HL-60 (cell line): ENCODE results near the gene PTPRN2.

ENCODE experiments used
- DNase-seq, 2 experiments: peaks; one replicate each; pipeline ENCODE4 v3.0.0-alpha.2; 2010 to 2020; ENCODE audit warnings: low read depth in 1 of 2, low spot score in 1 of 2
- H3K27ac ChIP-seq: fragments of 250-450 bp; sonication (Bioruptor Pico); replicated peaks from 2 replicates; pipeline ENCODE4 v1.5.1; 2020; ENCODE audit warnings: mild to moderate bottlenecking, moderate library complexity
- H3K27me3 ChIP-seq: fragments of 250-450 bp; sonication (Bioruptor Pico); 2 replicates; pipeline ENCODE4 v1.5.1; 2021; ENCODE audit warnings: mild to moderate bottlenecking, moderate library complexity; ENCODE audit not compliant: insufficient read depth, poor library complexity, severe bottlenecking
- H3K4me3 ChIP-seq: replicated peaks from 2 replicates; pipeline ENCODE4 v1.5.1; 2011; ENCODE audit warnings: mild to moderate bottlenecking, control low read depth, low read length; ENCODE audit not compliant: insufficient read depth
- CTCF ChIP-seq: IDR thresholded peaks from one replicate; pipeline ENCODE4 v1.5.1; 2011; ENCODE audit warnings: low read length, control low read depth, inconsistent platforms; ENCODE audit not compliant: insufficient read depth
- GABPA ChIP-seq: IDR thresholded peaks from 2 replicates; pipeline ENCODE4 v1.6.1; 2012; ENCODE audit warnings: low read depth
- POLR2AphosphoS5 ChIP-seq: IDR thresholded peaks from 2 replicates; pipeline ENCODE4 v1.6.1; 2012; ENCODE audit warnings: low read depth
- SPI1 ChIP-seq: IDR thresholded peaks from 2 replicates; pipeline ENCODE4 v1.6.1; 2012; ENCODE audit warnings: low read depth, mild to moderate bottlenecking, borderline replicate concordance
- TF ChIP-seq, protein P1 (sequence below): IDR thresholded peaks from 2 replicates; pipeline ENCODE4 v1.6.1; 2012; ENCODE audit warnings: low read depth; ENCODE audit not compliant: insufficient replicate concordance

The PTPRN2 gene

DNA sequence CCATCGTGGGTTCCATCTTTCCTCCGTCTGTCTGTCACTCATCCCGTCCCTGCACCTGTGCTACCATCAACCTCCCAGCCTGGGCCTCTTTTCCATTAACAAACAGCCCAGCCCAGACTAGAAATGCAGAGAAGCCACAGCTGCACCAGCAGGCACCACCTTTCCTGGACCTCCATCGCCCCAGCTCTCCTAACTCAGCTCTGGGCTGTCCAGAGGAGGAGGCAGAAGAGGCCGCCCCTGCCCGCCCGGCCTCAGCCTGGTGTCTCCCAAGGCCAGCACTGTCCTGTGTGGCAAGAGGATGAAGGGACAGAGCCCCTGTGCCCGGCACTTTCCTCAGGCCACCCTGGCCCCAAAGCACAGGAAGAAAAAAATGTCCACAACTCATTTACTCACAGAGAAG is 225.6 kb downstream of the PTPRN2 start:
- Histone ChIP-seq H3K27ac (no peak overlapping the region), H3K4me3 (no peak overlapping the region), H3K27me3 (no peaks in the 10 kb centered on the region)
- no peak for DNase-seq
- TF ChIP-seq, protein P1, sequence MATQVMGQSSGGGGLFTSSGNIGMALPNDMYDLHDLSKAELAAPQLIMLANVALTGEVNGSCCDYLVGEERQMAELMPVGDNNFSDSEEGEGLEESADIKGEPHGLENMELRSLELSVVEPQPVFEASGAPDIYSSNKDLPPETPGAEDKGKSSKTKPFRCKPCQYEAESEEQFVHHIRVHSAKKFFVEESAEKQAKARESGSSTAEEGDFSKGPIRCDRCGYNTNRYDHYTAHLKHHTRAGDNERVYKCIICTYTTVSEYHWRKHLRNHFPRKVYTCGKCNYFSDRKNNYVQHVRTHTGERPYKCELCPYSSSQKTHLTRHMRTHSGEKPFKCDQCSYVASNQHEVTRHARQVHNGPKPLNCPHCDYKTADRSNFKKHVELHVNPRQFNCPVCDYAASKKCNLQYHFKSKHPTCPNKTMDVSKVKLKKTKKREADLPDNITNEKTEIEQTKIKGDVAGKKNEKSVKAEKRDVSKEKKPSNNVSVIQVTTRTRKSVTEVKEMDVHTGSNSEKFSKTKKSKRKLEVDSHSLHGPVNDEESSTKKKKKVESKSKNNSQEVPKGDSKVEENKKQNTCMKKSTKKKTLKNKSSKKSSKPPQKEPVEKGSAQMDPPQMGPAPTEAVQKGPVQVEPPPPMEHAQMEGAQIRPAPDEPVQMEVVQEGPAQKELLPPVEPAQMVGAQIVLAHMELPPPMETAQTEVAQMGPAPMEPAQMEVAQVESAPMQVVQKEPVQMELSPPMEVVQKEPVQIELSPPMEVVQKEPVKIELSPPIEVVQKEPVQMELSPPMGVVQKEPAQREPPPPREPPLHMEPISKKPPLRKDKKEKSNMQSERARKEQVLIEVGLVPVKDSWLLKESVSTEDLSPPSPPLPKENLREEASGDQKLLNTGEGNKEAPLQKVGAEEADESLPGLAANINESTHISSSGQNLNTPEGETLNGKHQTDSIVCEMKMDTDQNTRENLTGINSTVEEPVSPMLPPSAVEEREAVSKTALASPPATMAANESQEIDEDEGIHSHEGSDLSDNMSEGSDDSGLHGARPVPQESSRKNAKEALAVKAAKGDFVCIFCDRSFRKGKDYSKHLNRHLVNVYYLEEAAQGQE, result no peak
- no peak for TF ChIP-seq POLR2AphosphoS5
- no peak for TF ChIP-seq CTCF
- TF ChIP-seq GABPA, result no peak
- TF ChIP-seq SPI1, result no peak

- DNase-seq, result no peak
- Histone ChIP-seq H3K4me3 (no peak overlapping the region), H3K27ac (no peak overlapping the region)
These were observed 226.2 kb downstream of the PTPRN2 start for GRCh38 chr7:158361326-158361946.

DNA sequence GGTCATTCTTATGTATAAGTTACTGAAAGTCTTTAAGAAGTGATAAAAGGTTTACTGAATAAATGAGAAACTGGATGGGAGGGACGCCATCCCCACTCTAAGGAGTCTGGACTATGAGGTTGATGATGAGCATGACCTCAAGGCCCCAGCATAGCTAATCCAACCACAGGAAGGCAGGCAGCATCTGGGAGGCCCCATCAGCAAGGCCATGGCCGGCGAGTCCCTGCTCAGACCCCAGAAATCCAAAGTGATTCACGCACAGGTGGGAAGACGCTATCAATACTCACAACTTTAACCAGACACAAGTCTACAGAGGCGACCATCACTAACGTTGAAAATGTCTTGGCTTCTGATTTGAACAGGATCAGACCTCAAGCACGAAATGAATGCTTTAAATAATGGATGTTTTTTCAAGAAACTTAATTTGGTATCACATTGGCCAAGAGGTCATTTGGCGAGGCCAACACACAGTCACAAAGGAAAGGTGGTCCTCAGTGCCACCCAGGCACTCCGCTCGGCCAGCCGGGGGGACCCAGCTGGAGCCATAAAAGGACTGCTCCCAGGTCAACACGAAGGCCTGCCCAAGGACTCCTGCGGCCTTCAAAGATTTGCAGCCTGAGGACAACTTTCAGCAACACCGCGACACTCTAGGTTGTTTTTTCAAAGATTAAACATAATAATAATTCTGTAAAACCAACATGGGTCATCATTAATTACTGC is 228.5 kb downstream of the PTPRN2 start:
- Histone ChIP-seq H3K27ac (no peak overlapping the region), H3K4me3 (no peak overlapping the region), H3K27me3 (no peaks in the 10 kb centered on the region)
- DNase-seq, result no peak
- TF ChIP-seq POLR2AphosphoS5, result no peak
- TF ChIP-seq, protein P1, result no peak

More at GRCh38 chr7:158361326-158361946, 226.2 kb downstream of the PTPRN2 start:
- TF ChIP-seq, protein P1, result no peak
- TF ChIP-seq CTCF (no peak), GABPA (no peak), SPI1 (no peak), POLR2AphosphoS5 (no peak)
- H3K27me3 ChIP-seq, result no peaks in the 10 kb centered on the region
